Measurements from ENCODE around the gene CHRM4.

Gene CHRM4

DNA sequence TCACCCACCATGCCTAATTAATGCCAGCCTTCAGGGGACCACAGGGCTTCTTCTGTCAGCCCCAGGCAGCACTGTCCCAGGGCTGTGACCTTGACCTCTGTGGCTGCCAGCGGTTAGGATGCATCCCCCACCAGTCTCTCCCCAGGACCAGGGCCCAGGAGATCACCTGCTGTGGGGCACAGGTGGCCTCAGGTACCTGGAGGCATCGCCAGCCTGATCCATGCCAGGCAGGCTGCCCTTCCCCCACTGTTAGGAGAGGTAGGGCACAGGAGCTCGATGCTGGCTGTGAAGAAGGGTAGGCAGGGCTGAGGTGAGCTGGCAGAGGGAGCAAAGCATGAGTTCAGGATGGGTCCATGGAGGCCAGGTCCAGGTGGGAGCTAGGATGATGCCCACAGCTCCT, 26.8 kb downstream of the CHRM4 start:
- Histone ChIP-seq H3K27ac (replicated peaks) (peak overlapping the region; percentile 97), H3K27me3 (ENCODE audit: insufficient read depth, poor library complexity, severe bottlenecking) (no peaks in the 10 kb centered on the region), H3K4me3 (replicated peaks; ENCODE audit: insufficient read depth, low read length) (no peak overlapping the region)
- TF ChIP-seq, protein P1, sequence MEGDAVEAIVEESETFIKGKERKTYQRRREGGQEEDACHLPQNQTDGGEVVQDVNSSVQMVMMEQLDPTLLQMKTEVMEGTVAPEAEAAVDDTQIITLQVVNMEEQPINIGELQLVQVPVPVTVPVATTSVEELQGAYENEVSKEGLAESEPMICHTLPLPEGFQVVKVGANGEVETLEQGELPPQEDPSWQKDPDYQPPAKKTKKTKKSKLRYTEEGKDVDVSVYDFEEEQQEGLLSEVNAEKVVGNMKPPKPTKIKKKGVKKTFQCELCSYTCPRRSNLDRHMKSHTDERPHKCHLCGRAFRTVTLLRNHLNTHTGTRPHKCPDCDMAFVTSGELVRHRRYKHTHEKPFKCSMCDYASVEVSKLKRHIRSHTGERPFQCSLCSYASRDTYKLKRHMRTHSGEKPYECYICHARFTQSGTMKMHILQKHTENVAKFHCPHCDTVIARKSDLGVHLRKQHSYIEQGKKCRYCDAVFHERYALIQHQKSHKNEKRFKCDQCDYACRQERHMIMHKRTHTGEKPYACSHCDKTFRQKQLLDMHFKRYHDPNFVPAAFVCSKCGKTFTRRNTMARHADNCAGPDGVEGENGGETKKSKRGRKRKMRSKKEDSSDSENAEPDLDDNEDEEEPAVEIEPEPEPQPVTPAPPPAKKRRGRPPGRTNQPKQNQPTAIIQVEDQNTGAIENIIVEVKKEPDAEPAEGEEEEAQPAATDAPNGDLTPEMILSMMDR (IDR thresholded peaks at IDR 0.05; ENCODE audit: insufficient read depth, low read length), result no peak
- TF ChIP-seq, protein P2, sequence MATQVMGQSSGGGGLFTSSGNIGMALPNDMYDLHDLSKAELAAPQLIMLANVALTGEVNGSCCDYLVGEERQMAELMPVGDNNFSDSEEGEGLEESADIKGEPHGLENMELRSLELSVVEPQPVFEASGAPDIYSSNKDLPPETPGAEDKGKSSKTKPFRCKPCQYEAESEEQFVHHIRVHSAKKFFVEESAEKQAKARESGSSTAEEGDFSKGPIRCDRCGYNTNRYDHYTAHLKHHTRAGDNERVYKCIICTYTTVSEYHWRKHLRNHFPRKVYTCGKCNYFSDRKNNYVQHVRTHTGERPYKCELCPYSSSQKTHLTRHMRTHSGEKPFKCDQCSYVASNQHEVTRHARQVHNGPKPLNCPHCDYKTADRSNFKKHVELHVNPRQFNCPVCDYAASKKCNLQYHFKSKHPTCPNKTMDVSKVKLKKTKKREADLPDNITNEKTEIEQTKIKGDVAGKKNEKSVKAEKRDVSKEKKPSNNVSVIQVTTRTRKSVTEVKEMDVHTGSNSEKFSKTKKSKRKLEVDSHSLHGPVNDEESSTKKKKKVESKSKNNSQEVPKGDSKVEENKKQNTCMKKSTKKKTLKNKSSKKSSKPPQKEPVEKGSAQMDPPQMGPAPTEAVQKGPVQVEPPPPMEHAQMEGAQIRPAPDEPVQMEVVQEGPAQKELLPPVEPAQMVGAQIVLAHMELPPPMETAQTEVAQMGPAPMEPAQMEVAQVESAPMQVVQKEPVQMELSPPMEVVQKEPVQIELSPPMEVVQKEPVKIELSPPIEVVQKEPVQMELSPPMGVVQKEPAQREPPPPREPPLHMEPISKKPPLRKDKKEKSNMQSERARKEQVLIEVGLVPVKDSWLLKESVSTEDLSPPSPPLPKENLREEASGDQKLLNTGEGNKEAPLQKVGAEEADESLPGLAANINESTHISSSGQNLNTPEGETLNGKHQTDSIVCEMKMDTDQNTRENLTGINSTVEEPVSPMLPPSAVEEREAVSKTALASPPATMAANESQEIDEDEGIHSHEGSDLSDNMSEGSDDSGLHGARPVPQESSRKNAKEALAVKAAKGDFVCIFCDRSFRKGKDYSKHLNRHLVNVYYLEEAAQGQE (IDR thresholded peaks at IDR 0.05; ENCODE audit: insufficient replicate concordance, low read depth), result no peak
- TF ChIP-seq SPI1 (IDR thresholded peaks at IDR 0.05; ENCODE audit: borderline replicate concordance, low read depth) (no peak), POLR2AphosphoS5 (IDR thresholded peaks at IDR 0.05; ENCODE audit: low read depth) (no peak), GABPA (IDR thresholded peaks at IDR 0.05; ENCODE audit: low read depth) (no peak)
- no peak for DNase-seq (ENCODE audit: low read depth in 1 of 2, low spot score in 1 of 2)

DNA sequence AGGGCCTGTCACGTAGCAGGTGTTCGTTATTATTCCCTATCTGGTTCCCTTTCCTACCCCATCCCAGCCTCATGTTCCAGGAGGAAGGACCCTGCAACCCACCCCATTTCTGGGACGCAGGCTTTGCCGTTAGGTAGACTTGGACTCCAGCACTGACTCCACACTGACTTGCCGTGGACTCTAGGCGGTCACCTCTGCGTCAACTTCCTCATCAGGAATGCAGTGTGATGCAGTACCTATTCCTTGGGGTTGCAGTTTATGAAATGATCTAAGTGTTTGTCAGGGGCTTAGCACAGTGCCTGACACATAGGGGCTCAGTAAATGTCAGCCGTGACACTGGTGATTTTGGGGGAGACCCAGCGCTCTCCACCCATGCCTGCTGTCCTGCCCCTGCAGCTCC, 27.5 kb downstream of the CHRM4 start:
- H3K27ac ChIP-seq (replicated peaks), result peak overlapping the region; percentile 97
- DNase-seq (ENCODE audit: low read depth in 1 of 2, low spot score in 1 of 2), result no peak
- TF ChIP-seq POLR2AphosphoS5 (IDR thresholded peaks at IDR 0.05; ENCODE audit: low read depth), result no peak; the same call in 1 of the 2 replicates
- TF ChIP-seq GABPA (IDR thresholded peaks at IDR 0.05; ENCODE audit: low read depth), result no peak
- TF ChIP-seq, protein P2 (IDR thresholded peaks at IDR 0.05; ENCODE audit: insufficient replicate concordance, low read depth), result no peak
- no peak for TF ChIP-seq SPI1 (IDR thresholded peaks at IDR 0.05; ENCODE audit: borderline replicate concordance, low read depth)
- TF ChIP-seq, protein P1 (IDR thresholded peaks at IDR 0.05; ENCODE audit: insufficient read depth, low read length), result no peak
- H3K27me3 ChIP-seq (ENCODE audit: insufficient read depth, poor library complexity, severe bottlenecking), result no peaks in the 10 kb centered on the region
- no peak overlapping the region for H3K4me3 ChIP-seq (replicated peaks; ENCODE audit: insufficient read depth, low read length)

DNA sequence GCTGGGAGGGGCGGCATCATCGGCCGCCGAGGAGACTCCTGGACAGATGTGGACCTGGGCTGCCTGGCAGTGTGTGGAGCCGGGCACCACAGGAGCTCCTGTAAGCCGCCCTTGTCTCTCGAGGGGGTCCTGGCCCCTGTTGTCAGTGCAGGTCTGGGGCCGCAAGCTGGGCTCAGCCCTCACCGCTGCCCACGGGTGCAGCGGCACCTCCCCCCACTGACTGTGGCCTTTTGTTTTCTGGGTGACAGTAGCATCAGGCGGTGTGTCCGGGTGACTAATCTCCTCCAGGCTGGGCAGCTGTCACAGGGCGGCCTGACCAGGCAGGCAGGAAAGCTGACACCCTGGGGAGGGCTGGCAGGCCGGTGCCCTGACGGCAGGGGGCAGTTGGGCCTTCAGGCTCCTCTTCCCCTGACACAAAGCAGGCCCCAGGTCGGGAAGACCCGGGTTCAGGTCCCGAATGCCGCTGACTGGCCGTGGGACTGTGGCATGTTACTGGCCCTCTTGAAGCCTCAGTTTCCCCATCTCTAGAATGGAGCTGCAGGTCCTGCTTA, 28.0 kb downstream of the CHRM4 start:
- DNase-seq (ENCODE audit: low read depth in 1 of 2, low spot score in 1 of 2), result no peak
- Histone ChIP-seq H3K4me3 (replicated peaks; ENCODE audit: insufficient read depth, low read length) (0 out of 2 replicates have a peak overlapping the region, but pooled peaks have one; percentile 2), H3K27ac (replicated peaks) (peak overlapping the region; percentile 97), H3K27me3 (ENCODE audit: insufficient read depth, poor library complexity, severe bottlenecking) (no peaks in the 10 kb centered on the region)
- TF ChIP-seq POLR2AphosphoS5 (IDR thresholded peaks at IDR 0.05; ENCODE audit: low read depth), result no peak

DNA sequence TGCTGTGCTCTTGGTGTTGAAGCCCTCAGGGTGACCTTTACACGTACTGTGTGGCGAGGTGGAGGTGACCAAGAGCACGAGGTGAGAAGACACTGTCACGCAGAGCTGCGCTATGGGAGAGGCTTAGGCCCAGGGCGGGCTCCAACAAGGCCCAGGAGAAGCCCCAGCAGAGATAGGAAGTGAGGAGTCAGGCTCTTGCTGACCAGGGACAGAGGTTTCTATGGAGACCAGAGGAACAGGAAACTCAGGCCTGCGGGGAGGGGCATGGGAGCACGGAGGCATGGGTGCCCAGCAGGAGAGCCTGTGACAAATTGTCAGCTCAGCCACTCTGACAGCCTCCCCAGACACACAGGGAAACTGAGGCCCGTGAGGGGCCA, 28.6 kb downstream of the CHRM4 start:
- peak overlapping the region; percentile 97 for H3K27ac ChIP-seq (replicated peaks)

More for the DNA sequence above, 28.6 kb downstream of the CHRM4 start:
- Histone ChIP-seq H3K27me3 (ENCODE audit: insufficient read depth, poor library complexity, severe bottlenecking) (no peaks in the 10 kb centered on the region), H3K4me3 (replicated peaks; ENCODE audit: insufficient read depth, low read length) (peak overlapping the region; percentile 59)
- TF ChIP-seq SPI1 (IDR thresholded peaks at IDR 0.05; ENCODE audit: borderline replicate concordance, low read depth), result peak; percentile 43; the same call in 1 of the 2 replicates
- TF ChIP-seq, protein P2 (IDR thresholded peaks at IDR 0.05; ENCODE audit: insufficient replicate concordance, low read depth), result no peak
- DNase-seq (ENCODE audit: low read depth in 1 of 2, low spot score in 1 of 2), result peak in 1 of 2 experiments; percentile 83
